GM23338 (cell line): ENCODE measurements around the gene ZC3H7A.

ENCODE experiments used
- NANOG ChIP-seq: IDR thresholded peaks from 2 replicates; pipeline ENCODE4 v1.6.1; 2016; ENCODE audit warnings: antibody characterized with exemption, borderline replicate concordance
- TF ChIP-seq, protein P1 (sequence below), 2 experiments: fragments of 200-600 bp in 1 of 2; sonication (generic) in 1 of 2; conservative IDR thresholded peaks; 2 replicates each; pipeline versions ENCODE4 v1.5.1 to v1.6.1; 2016 to 2017; ENCODE audit warnings: antibody characterized with exemption in 2 of 2, low read depth in 2 of 2, mild to moderate bottlenecking in 2 of 2, moderate library complexity in 1 of 2
- TF ChIP-seq, protein P2 (sequence below): IDR thresholded peaks from one replicate; pipeline ENCODE4 v1.6.1; 2018; ENCODE audit warnings: antibody characterized with exemption; ENCODE audit not compliant: unreplicated experiment

DNA sequence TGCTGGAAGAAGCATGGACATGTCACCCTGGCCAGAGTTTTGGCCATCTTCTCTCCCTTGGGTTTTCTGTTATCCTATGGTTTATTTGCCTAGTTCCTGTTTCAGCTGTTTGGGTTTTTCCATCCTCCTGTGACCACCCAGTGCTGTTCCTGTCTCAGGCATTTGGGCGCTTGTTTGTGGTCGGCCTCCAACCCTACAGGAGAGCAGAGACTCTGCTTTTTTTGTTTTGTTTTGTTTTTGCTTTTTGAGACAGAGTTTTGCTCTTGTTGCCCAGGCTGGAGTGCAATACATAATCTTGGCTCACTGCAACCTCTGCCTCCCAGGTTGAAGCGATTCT is 3.3 kb upstream of the ZC3H7A start:
- TF ChIP-seq, protein P1, sequence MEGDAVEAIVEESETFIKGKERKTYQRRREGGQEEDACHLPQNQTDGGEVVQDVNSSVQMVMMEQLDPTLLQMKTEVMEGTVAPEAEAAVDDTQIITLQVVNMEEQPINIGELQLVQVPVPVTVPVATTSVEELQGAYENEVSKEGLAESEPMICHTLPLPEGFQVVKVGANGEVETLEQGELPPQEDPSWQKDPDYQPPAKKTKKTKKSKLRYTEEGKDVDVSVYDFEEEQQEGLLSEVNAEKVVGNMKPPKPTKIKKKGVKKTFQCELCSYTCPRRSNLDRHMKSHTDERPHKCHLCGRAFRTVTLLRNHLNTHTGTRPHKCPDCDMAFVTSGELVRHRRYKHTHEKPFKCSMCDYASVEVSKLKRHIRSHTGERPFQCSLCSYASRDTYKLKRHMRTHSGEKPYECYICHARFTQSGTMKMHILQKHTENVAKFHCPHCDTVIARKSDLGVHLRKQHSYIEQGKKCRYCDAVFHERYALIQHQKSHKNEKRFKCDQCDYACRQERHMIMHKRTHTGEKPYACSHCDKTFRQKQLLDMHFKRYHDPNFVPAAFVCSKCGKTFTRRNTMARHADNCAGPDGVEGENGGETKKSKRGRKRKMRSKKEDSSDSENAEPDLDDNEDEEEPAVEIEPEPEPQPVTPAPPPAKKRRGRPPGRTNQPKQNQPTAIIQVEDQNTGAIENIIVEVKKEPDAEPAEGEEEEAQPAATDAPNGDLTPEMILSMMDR (conservative IDR thresholded peaks at IDR 0.05; ENCODE audit: low read depth in 2 of 2) = no peak
- no peak for TF ChIP-seq NANOG
- TF ChIP-seq, protein P2, sequence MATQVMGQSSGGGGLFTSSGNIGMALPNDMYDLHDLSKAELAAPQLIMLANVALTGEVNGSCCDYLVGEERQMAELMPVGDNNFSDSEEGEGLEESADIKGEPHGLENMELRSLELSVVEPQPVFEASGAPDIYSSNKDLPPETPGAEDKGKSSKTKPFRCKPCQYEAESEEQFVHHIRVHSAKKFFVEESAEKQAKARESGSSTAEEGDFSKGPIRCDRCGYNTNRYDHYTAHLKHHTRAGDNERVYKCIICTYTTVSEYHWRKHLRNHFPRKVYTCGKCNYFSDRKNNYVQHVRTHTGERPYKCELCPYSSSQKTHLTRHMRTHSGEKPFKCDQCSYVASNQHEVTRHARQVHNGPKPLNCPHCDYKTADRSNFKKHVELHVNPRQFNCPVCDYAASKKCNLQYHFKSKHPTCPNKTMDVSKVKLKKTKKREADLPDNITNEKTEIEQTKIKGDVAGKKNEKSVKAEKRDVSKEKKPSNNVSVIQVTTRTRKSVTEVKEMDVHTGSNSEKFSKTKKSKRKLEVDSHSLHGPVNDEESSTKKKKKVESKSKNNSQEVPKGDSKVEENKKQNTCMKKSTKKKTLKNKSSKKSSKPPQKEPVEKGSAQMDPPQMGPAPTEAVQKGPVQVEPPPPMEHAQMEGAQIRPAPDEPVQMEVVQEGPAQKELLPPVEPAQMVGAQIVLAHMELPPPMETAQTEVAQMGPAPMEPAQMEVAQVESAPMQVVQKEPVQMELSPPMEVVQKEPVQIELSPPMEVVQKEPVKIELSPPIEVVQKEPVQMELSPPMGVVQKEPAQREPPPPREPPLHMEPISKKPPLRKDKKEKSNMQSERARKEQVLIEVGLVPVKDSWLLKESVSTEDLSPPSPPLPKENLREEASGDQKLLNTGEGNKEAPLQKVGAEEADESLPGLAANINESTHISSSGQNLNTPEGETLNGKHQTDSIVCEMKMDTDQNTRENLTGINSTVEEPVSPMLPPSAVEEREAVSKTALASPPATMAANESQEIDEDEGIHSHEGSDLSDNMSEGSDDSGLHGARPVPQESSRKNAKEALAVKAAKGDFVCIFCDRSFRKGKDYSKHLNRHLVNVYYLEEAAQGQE = no peak
